Superior temporal gyrus (tissue), 1 donor: Measurements from ENCODE around the gene TMEM185A.
"Not testable (repeated sequence)": the region's sequence is repeated elsewhere in the genome, so short reads cannot be mapped to it uniquely, and the experiment has no call there.

Experiments used
- DNase-seq: peaks from one replicate; pipeline ENCODE4 v3.0.0-alpha.2; 2016; ENCODE audit errors: extremely low spot score

Gene TMEM185A

DNA sequence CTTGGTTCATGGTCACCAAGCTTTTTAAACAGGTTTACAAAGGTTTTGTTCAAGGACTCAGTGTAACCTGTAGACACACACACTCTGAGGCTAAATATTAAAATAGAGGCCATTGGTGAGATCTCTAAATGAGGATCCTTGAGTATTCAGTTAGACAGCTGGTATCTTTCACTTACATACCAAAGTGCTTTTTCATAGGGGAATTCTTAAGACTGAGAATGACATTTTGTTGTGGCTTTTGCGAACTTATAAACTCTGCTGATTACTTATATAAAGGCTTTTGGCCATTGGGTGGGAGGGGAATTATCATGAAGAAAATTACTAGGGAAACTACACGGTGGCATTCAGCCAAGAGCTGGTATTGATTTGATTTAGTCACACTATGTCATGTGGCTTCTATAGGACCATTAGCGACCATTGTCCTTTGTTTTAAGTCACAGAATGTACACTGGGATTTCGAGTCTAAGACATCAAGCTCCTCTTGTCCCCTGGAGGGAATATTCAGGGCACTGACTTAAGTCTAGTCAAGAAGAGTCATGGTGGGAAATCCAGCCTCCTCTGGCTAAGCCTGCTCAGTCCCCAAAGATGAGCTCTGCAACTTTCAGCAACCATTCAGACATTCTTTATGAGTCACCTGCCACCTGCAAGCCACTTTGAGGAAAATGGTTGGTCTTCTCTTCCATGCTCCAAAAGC is 80.2 kb downstream of the TMEM185A start:
- not testable (repeated sequence) for DNase-seq

DNA sequence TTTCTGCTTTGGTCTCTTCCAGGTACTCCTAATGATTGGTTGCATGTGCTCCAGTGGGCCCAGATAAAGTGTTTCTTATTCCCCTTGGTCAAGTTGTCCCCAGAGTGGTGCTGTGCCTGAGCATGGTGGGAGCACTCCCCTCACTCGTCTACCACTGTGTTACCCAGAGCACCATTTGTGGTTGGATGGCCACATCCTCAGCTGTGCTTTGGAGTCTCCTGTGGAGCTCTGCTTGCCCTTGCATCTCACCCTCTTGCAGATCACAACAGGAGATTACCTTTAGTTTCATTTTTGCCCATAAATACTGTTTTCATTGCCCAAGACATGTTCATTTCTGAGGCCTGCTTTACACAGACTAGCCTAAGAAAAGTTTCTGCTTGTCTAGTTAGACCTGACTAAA is 81.1 kb downstream of the TMEM185A start:
- not testable (repeated sequence) for DNase-seq

DNA sequence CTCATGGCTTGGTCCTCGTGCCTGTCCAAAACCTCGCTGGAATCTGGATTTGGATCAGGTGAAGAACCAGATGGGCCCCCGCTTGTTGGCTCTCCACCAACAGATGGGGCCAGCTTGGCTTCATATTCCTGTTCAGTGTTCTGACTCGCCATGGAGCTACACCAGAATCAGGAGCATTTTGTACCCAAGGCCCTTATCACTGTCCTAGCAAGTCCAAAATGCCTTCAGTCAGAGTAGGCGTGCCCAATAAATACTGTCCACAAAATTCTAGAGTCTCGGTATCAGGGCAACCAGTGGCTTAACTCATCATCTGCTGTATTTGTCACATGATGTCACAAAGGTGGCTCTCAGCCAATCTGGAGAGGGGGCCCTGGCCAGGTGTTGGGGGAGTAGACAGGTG is 81.9 kb downstream of the TMEM185A start, which contains the start of gene HSFX3:
HSFX3 (minus strand) TSS at position 224 of the 400 bp plus-strand sequence; CDS start at position 152, 72 bp downstream.
- not testable (repeated sequence) for DNase-seq

DNA sequence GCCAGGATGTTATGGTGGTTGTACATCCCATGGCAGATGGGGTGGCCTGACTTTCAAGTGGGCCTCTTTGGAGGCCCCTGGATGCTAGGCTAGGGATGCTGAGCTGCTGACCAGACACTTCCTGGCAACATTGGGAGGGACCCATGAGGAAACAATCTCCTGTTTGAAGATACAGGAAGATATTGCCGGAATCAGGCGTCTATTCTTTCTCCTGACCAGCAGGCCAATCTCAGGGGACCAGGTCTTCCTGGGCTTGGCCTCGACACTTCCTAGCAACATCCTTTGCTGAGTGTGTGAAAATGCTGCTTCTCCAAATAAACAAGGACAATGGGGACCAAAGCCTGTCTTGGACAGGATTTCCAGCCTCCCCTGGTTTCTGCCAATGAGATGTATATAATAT is 83.8 kb downstream of the TMEM185A start:
- not testable (repeated sequence) for DNase-seq

DNA sequence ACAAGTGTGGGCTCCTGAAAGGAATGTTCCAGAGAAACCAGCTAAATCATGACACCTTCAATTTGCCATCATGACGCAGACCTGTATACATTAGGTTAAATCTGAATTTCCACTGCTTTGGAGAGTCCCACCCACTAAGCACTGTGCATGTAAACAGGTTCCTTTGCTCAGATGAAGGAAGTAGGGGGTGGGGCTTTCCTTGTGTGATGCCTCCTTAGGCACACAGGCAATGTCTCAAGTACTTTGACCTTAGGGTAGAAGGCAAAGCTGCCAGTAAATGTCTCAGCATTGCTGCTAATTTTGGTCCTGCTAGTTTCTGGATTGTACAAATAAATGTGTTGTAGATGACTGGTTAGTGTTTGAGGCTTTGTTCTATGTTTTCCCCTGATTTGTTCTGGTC is 84.6 kb downstream of the TMEM185A start:
- DNase-seq = not testable (repeated sequence)
